ENCODE results near the gene MPC1. TPM values are rescaled to one million over a fixed set of nuclear protein-coding genes. Genes with fewer than 3 reads are reported as not detected.

Gene MPC1
- total RNA-seq, 4 donors from 2014 or later, result 90.8 to 131 (median 129) TPM

DNA sequence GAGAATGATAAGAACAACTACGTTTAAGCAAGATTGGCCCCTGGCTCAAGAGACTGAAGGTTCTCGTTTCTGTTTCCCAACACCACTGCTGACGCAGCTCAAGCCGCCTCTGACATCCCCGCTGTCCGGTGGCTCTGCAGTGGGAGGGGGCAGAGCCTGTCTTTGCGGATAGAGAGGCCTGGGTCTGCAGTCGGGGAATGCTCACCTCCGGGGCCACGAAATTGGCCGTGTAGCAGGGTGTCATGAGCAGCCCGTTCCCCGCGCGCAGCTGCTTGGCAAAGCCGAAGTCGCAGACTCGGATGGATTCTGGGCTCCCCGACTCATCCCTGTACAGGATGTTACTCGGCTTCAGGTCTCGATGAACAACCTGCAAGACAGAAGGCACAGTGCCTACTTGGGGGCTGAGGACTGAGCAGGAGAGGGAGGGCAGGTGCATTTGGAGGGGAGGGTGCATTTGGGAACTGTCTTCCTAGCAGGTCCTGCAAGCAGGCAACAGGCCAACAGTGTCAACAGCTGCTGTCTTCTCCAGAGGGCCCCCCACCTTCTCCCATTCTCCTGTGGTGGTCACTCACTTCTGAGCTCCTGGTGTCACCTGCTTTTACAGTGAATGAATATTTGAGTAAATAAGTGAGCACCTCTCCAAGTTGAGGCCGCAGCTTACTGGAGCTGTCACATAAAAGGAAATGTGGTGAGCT, 40.5 kb upstream of the MPC1 start:
- Histone ChIP-seq H3K36me3 (no peaks in the 10 kb centered on the region), H3K27ac (no peak overlapping the region), H3K4me3 (no peak overlapping the region), H3K4me1 (no peaks in the 10 kb centered on the region), H3K9me3 (no peaks in the 10 kb centered on the region), H3K27me3 (no peaks in the 10 kb centered on the region)
- no peak for TF ChIP-seq EP300 (IDR thresholded peaks at IDR 0.05; ENCODE audit: low read depth)
- no peak for TF ChIP-seq POLR2A (IDR thresholded peaks at IDR 0.05)
- TF ChIP-seq POLR2AphosphoS5 (IDR thresholded peaks at IDR 0.05), result no peak
- TF ChIP-seq, protein P1, sequence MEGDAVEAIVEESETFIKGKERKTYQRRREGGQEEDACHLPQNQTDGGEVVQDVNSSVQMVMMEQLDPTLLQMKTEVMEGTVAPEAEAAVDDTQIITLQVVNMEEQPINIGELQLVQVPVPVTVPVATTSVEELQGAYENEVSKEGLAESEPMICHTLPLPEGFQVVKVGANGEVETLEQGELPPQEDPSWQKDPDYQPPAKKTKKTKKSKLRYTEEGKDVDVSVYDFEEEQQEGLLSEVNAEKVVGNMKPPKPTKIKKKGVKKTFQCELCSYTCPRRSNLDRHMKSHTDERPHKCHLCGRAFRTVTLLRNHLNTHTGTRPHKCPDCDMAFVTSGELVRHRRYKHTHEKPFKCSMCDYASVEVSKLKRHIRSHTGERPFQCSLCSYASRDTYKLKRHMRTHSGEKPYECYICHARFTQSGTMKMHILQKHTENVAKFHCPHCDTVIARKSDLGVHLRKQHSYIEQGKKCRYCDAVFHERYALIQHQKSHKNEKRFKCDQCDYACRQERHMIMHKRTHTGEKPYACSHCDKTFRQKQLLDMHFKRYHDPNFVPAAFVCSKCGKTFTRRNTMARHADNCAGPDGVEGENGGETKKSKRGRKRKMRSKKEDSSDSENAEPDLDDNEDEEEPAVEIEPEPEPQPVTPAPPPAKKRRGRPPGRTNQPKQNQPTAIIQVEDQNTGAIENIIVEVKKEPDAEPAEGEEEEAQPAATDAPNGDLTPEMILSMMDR (IDR thresholded peaks at IDR 0.05), result no peak
- in situ Hi-C loops (cut with MboI; ENCODE audit: low pct_ligation_motif_present in 1 of 4, low pct_unique_long_range_greater_than_20kb in 1 of 4, low sequenced_read_pairs in 3 of 4), result no loop called here
- 67 to 91% methylated on average over 3 to 22 of the region's 22 CpGs for WGBS, 2 donors (ENCODE audit: low coverage in 1 of 2)
- no peak for DNase-seq
- intact Hi-C loops (cut with DNase I; ENCODE audit: low total_unique reads), result no loop called here

DNA sequence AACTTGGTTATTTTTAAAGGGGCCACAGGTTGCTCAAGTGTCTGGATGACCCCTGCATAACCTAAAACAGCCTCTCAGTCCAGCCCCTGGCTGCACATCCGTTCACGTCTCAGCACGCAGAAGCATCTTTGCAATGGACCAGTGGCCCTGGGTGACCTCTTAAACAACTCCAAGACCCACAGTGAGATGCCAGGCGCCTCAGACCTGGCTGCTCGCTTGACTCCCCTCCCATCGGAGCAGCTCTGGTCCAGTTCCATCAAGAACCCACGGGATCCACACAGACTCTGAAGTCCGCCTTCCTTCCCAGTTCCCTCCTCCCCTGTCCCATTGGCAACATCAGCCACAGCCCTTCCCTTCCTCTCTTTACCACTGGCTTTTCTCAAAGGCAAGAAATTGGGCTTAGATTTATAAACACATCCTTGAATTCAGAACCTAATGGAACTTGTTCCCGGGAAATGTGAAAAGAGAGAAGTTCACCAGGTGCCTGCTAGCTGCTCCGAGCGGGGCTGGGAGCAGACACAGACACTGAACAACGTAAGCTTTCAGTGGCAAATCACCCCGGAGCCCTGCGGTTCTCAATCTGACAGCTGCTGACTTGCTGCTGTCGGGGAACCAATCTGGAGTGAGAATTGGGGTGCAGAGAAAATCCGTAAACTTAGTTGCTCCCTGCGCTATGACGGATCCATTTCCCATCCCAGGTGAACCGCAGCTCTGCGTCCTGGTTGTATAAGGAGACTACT, 39.6 kb upstream of the MPC1 start:
- in situ Hi-C loops (cut with MboI; ENCODE audit: low pct_ligation_motif_present in 1 of 4, low pct_unique_long_range_greater_than_20kb in 1 of 4, low sequenced_read_pairs in 3 of 4) (no loop called here), intact Hi-C loops (cut with DNase I; ENCODE audit: low total_unique reads) (no loop called here)

DNA sequence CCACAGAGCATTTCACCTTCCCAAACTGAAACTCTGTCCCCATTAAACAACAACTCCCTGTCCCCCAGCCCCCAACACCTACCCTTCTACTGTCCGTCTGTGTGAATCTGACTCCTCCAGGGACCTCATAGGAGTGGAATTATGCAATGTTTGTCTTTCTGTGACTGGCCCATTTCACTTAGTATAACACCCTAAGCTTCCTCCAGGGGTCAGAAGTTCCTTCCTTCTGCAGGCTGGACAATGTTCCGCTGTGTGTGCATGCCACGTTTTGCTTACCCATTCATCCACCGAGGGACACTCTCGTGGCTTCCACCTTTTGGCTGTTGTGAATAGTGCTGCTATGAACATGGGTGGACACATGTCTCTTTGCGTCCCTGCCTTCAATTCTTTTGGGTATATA, 37.6 kb upstream of the MPC1 start:
- no peaks in the 10 kb centered on the region for H3K9me3 ChIP-seq
- no peak overlapping the region for H3K4me3 ChIP-seq
- peak overlapping the region in 2 of 4 donors; percentile 10 to 37 for H3K27ac ChIP-seq
- DNase-seq, result no peak
- no peaks in the 10 kb centered on the region for H3K36me3 ChIP-seq
- in situ Hi-C loops (cut with MboI; ENCODE audit: low pct_ligation_motif_present in 1 of 4, low pct_unique_long_range_greater_than_20kb in 1 of 4, low sequenced_read_pairs in 3 of 4) (no loop called here), intact Hi-C loops (cut with DNase I; ENCODE audit: low total_unique reads) (no loop called here)
- H3K27me3 ChIP-seq, result no peaks in the 10 kb centered on the region
- TF ChIP-seq EP300 (IDR thresholded peaks at IDR 0.05; ENCODE audit: low read depth) (no peak), POLR2AphosphoS5 (IDR thresholded peaks at IDR 0.05) (no peak), POLR2A (IDR thresholded peaks at IDR 0.05) (no peak)
- TF ChIP-seq, protein P1 (IDR thresholded peaks at IDR 0.05), result no peak
- no peaks in the 10 kb centered on the region for H3K4me1 ChIP-seq
- WGBS, 2 donors (ENCODE audit: low coverage in 1 of 2), result 75% methylated on average over 6 of the region's 6 CpGs; no CpG with 5 or more reads in 1 of the 2 donors

More for the DNA sequence above, 39.6 kb upstream of the MPC1 start:
- Histone ChIP-seq H3K9me3 (no peaks in the 10 kb centered on the region), H3K27me3 (no peaks in the 10 kb centered on the region), H3K36me3 (no peaks in the 10 kb centered on the region), H3K27ac (no peak overlapping the region), H3K4me3 (no peak overlapping the region), H3K4me1 (no peaks in the 10 kb centered on the region)
- WGBS, 2 donors (ENCODE audit: low coverage in 1 of 2), result 93 to 95% methylated on average over 6 to 20 of the region's 20 CpGs
- TF ChIP-seq POLR2AphosphoS5 (IDR thresholded peaks at IDR 0.05), result no peak
- TF ChIP-seq EP300 (IDR thresholded peaks at IDR 0.05; ENCODE audit: low read depth), result no peak
- no peak for TF ChIP-seq POLR2A (IDR thresholded peaks at IDR 0.05)
- TF ChIP-seq, protein P1 (IDR thresholded peaks at IDR 0.05), result no peak
- no peak for DNase-seq

DNA sequence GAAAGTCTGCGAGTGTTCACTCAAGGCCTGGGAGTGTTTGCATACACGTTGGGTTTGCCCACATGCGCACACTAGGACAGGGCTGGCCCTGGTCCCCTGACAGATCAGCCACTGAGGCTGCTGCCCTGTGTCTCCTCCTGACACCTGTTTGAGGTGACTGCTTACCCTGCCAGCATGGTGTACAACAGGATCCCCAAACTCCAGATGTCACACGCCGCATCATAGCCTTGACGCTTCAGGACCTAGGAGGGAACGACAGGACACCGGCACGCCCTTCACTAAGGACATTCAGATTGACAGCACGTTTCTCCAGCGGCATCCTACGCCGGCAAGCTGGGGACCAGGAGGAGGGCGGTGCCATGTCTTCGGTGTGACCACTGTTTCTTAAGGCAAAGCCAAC, 37.0 kb upstream of the MPC1 start:
- H3K4me3 ChIP-seq, result no peak overlapping the region
- no peaks in the 10 kb centered on the region for H3K4me1 ChIP-seq
- 70 to 95% methylated on average over 3 to 15 of the region's 15 CpGs for WGBS, 2 donors (ENCODE audit: low coverage in 1 of 2)
- in situ Hi-C loops (cut with MboI; ENCODE audit: low pct_ligation_motif_present in 1 of 4, low pct_unique_long_range_greater_than_20kb in 1 of 4, low sequenced_read_pairs in 3 of 4), result no loop called here
- peak overlapping the region in 2 of 4 donors; percentile 10 to 37 for H3K27ac ChIP-seq
- no peaks in the 10 kb centered on the region for H3K36me3 ChIP-seq
- H3K27me3 ChIP-seq, result no peaks in the 10 kb centered on the region
- TF ChIP-seq EP300 (IDR thresholded peaks at IDR 0.05; ENCODE audit: low read depth) (no peak), POLR2AphosphoS5 (IDR thresholded peaks at IDR 0.05) (no peak), POLR2A (IDR thresholded peaks at IDR 0.05) (no peak)
- TF ChIP-seq, protein P1 (IDR thresholded peaks at IDR 0.05), result no peak
- DNase-seq, result peak; percentile 6
- intact Hi-C loops (cut with DNase I; ENCODE audit: low total_unique reads), result no loop called here
- no peaks in the 10 kb centered on the region for H3K9me3 ChIP-seq

Data from transverse colon (tissue), 4 donors.